ENCODE data around the gene BTRC. TPM values are rescaled to one million over a fixed set of nuclear protein-coding genes. Genes with fewer than 3 reads are reported as not detected.

The BTRC gene
- polyA plus RNA-seq, 1 experiment: 23.2 TPM

DNA sequence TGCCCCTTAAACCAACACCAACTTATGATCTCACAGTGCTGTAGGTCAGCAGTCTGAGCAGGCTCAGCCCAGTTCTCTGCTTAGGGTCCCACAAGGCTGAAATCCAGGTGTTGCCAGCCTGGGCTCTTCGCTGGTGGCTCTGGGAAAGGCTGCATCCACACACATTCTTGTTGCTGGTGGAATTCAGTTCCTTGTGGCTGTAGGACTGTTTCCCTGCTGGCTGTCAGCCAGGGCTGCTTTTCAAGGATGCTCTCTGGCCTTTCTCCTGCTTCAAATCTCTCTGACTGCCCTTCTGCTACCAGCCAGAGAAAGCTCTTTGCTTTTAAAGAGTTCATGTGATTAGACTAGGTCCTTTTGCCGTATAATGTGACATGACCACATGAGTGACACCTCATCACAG lies 218.8 kb downstream of the BTRC start:
- ChIA-PET CTCF (interaction anchor here (1.4 to 7.4 kb wide), 2 partner anchors 300 to 360 kb away, joined by 4 to 132 read pairs; no protein-coding TSS in a partner anchor), POLR2A (no interaction called here)
- peaks cover 8% of the 10 kb centered on the region for H3K9me3 ChIP-seq (ENCODE audit: control insufficient read depth, insufficient read depth, low read length)
- H3K27ac ChIP-seq (ENCODE audit: low read depth, low read length): no peak overlapping the region
- no peak overlapping the region for H3K4me3 ChIP-seq (ENCODE audit: low read depth, low read length)
- no peak for TF ChIP-seq CTCF (IDR thresholded peaks at IDR 0.05; ENCODE audit: low read depth, low read length)
- DNase-seq (ENCODE audit: low read depth, low spot score): no peak
- H3K27me3 ChIP-seq (ENCODE audit: control insufficient read depth, insufficient read depth, low read length): peaks cover 15% of the 10 kb centered on the region

DNA sequence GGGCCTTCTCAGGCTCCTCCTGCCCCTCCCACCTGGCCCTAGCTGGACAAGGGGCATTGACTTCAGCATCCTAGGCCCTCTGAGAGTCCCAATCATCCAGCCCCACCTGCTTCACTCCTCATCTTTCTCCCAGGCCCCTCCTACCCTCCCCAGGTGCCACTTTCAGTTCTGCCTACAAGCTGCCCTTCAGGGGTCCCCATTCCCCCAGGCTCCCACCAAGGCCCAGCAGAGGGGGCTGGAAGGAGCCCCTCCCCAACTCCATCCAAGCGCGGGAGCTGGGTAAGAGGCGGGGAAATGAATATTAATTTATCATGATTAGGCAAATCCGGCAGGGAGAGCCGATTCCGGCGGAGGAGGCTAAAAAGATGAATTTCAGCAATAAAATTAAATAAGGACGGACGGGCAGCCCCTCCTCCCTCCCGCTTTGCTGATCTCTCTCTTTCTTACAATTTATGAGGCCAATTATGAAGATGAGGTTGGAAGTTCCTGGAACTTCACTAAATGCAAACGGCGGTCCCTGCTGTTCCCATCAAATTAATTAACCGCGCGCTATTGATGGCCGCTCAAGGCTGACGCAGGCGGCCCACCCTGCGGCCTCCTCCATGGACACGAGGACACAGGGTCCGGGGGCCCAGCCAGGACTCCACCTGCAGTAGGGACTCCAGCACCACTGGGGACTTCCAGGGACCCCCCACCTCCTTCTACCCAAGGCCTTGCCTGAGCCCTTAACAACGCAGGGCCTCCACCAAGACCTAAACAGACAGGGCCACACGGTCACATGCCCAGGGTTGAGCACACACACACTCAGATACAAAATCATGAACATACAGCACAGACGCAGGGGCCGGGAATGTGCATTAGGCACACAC lies 220.2 kb downstream of the BTRC start:
- CTCF ChIA-PET: interaction anchor here (7.4 kb wide), 1 partner anchor 362 kb away, joined by 132 read pairs; no protein-coding TSS in a partner anchor

GRCh38 chr10:101575091-101575490 lies 221.1 kb downstream of the BTRC start:
- no peak for DNase-seq (ENCODE audit: low read depth, low spot score)
- Histone ChIP-seq H3K27me3 (ENCODE audit: control insufficient read depth, insufficient read depth, low read length) (no peaks in the 10 kb centered on the region), H3K9me3 (ENCODE audit: control insufficient read depth, insufficient read depth, low read length) (peaks cover 8% of the 10 kb centered on the region), H3K27ac (ENCODE audit: low read depth, low read length) (no peak overlapping the region), H3K4me3 (ENCODE audit: low read depth, low read length) (no peak overlapping the region)
- ChIA-PET CTCF (no interaction called here), POLR2A (no interaction called here)
- TF ChIP-seq CTCF (IDR thresholded peaks at IDR 0.05; ENCODE audit: low read depth, low read length): no peak

More for the DNA sequence above, 220.2 kb downstream of the BTRC start:
- POLR2A ChIA-PET: no interaction called here
- Histone ChIP-seq H3K4me3 (ENCODE audit: low read depth, low read length) (no peak overlapping the region), H3K27me3 (ENCODE audit: control insufficient read depth, insufficient read depth, low read length) (peaks cover 8% of the 10 kb centered on the region), H3K27ac (ENCODE audit: low read depth, low read length) (no peak overlapping the region), H3K9me3 (ENCODE audit: control insufficient read depth, insufficient read depth, low read length) (peaks cover 8% of the 10 kb centered on the region)
- no peak for DNase-seq (ENCODE audit: low read depth, low spot score)
- no peak for TF ChIP-seq CTCF (IDR thresholded peaks at IDR 0.05; ENCODE audit: low read depth, low read length)

- CTCF ChIA-PET: interaction anchor here (0.5 to 1.8 kb wide), 4 partner anchors 11 to 441 kb away, joined by 4 to 11 read pairs (median 5); no protein-coding TSS in a partner anchor
- DNase-seq (ENCODE audit: low read depth, low spot score): no peak
- Histone ChIP-seq H3K27ac (ENCODE audit: low read depth, low read length) (no peak overlapping the region), H3K9me3 (ENCODE audit: control insufficient read depth, insufficient read depth, low read length) (peaks cover 8% of the 10 kb centered on the region), H3K4me3 (ENCODE audit: low read depth, low read length) (no peak overlapping the region), H3K27me3 (ENCODE audit: control insufficient read depth, insufficient read depth, low read length) (no peaks in the 10 kb centered on the region)
- POLR2A ChIA-PET: no interaction called here
- no peak for TF ChIP-seq CTCF (IDR thresholded peaks at IDR 0.05; ENCODE audit: low read depth, low read length)
Observed at GRCh38 chr10:101575580-101576210, 221.7 kb downstream of the BTRC start.
